HG03103 (cell line): ENCODE measurements around the gene WDSUB1.

Source experiments
- ATAC-seq: cut with Tn5 transposase; IDR thresholded peaks from one replicate; pipeline ENCODE4 v1.9.1; 2021; ENCODE audit warnings: low read depth; ENCODE audit not compliant: unreplicated experiment

Gene WDSUB1

GRCh38 chr2:159199761-159200465 is 86.6 kb downstream of the WDSUB1 start:
- no peak for ATAC-seq

- ATAC-seq: no peak
Measured at GRCh38 chr2:159199236-159199635, 87.3 kb downstream of the WDSUB1 start.

GRCh38 chr2:159196393-159196925 is 90.0 kb downstream of the WDSUB1 start:
- no peak for ATAC-seq

- no peak for ATAC-seq
Measured at GRCh38 chr2:159195697-159196096, 90.8 kb downstream of the WDSUB1 start.

GRCh38 chr2:159194241-159194640 is 92.3 kb downstream of the WDSUB1 start:
- ATAC-seq: no peak

GRCh38 chr2:159193791-159194190 is 92.7 kb downstream of the WDSUB1 start:
- ATAC-seq: no peak

- no peak for ATAC-seq
Measured at GRCh38 chr2:159192371-159192918, 94.1 kb downstream of the WDSUB1 start.

- ATAC-seq: no peak
Measured at GRCh38 chr2:159188449-159188848, 98.1 kb downstream of the WDSUB1 start.

GRCh38 chr2:159187106-159187505 is 99.4 kb downstream of the WDSUB1 start:
- ATAC-seq: no peak

- ATAC-seq: no peak
Measured at GRCh38 chr2:159186462-159186861, 100.0 kb downstream of the WDSUB1 start.
